ENCODE measurements around the gene PCDHB9.
"Not testable (repeated sequence)": the region's sequence is repeated elsewhere in the genome, so short reads cannot be mapped to it uniquely, and the experiment has no call there.

PCDHB9 gene

DNA sequence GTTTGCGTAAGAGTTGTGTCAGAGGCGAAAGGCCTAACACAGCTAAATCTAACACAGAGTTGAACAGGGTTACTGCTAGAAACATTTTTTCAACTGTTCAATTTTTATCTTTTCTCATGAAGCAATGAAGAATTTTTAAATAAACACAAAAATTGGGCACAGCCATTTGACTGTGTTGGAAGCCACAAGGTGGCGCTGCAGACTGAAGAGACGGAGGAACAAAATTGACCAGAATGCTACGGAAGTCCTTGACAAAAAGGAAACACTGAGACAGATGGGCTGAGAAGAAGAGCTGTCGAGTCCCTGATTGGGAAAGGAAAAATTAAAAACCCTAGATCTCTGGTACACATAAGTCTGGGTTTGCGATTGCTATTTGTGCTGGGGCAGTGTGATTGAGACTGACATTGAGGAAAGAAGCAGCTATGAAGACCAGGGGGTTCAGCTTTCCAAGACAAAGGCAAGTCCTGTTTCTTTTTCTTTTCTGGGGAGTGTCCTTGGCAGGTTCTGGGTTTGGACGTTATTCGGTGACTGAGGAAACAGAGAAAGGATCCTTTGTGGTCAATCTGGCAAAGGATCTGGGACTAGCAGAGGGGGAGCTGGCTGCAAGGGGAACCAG is at the start of gene PCDHB9:
Gene PCDHB9 (plus strand): TSS at position 265 of the 616 bp plus-strand sequence. CDS start 158 bp downstream, at position 423.
- peak; percentile 69 for DNase-seq

DNA sequence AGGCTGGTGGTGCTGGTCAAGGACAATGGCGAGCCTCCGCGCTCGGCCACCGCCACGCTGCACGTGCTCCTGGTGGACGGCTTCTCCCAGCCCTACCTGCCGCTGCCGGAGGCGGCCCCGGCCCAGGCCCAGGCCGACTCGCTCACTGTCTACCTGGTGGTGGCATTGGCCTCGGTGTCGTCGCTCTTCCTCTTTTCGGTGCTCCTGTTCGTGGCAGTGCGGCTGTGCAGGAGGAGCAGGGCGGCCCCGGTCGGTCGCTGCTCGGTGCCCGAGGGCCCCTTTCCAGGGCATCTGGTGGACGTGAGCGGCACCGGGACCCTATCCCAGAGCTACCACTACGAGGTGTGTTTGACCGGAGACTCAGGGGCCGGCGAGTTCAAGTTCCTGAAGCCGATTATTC is 49.6 kb upstream of the PCDHB9 start:
- not testable (repeated sequence) for DNase-seq

DNA sequence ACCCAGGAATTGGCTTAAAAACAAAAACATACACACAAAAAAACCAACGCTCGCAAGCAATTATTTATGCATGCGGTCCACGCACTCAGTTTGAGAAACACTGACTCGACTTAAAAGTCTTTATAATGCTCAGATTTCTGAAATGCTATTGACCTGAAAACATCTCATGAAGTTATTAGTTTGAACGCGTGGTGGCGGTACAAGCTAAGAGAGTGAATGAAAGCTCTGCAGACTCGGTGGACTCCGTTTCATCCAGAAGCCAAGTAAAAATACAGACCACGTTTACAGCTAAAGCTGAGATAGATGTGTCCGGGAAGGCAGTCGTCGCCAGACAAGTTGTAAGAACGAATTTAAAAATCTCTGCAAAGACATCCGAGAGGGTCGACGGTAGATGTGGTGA is 37.1 kb upstream of the PCDHB9 start, which contains the start of gene PCDHB6:
Gene PCDHB6 (plus strand): TSS at position 246 of the 400 bp plus-strand sequence. CDS start 201 bp downstream, outside the sequence.
- no peak for DNase-seq

DNA sequence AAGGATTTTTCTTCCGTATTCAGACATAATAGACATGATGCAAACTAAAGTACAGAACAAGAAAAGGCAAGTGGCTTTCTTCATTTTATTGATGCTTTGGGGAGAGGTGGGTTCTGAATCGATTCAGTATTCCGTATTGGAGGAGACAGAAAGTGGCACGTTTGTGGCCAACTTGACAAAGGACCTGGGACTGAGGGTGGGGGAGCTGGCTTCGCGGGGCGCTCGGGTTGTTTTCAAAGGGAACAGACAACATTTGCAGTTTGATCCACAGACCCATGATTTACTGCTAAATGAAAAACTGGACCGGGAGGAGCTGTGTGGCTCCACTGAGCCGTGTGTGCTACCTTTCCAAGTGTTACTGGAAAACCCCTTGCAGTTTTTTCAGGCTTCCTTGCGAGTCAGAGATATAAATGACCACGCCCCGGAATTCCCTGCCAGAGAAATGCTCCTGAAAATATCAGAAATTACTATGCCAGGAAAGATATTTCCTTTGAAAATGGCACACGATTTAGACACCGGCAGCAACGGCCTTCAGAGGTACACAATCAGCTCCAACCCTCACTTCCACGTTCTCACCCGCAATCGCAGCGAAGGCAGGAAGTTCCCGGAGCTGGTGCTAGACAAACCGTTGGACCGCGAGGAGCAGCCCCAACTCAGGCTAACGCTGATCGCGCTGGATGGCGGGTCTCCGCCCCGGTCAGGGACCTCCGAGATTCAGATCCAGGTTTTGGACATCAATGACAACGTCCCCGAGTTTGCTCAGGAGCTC is 36.6 kb upstream of the PCDHB9 start:
- DNase-seq = no peak

DNA sequence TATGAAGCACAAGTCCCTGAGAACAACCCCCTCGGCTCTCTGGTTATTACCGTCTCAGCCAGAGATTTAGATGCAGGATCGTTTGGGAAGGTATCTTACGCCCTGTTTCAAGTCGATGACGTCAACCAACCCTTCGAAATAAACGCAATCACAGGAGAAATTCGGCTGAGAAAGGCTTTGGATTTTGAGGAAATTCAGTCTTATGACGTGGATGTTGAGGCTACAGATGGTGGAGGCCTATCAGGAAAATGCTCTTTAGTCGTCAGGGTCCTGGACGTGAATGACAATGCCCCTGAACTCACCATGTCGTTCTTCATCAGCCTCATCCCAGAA is 36.0 kb upstream of the PCDHB9 start:
- DNase-seq = no peak

DNA sequence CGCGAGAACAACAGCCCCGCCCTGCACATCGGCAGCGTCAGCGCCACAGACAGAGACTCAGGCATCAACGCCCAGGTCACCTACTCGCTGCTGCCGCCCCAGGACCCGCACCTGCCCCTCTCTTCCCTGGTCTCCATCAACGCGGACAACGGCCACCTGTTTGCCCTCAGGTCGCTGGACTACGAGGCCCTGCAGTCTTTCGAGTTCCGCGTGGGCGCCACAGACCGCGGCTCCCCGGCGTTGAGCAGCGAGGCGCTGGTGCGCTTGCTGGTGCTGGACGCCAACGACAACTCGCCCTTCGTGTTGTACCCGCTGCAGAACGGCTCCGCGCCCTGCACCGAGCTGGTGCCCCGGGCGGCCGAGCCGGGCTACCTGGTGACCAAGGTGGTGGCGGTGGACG is 35.3 kb upstream of the PCDHB9 start:
- not testable (repeated sequence) for DNase-seq

DNA sequence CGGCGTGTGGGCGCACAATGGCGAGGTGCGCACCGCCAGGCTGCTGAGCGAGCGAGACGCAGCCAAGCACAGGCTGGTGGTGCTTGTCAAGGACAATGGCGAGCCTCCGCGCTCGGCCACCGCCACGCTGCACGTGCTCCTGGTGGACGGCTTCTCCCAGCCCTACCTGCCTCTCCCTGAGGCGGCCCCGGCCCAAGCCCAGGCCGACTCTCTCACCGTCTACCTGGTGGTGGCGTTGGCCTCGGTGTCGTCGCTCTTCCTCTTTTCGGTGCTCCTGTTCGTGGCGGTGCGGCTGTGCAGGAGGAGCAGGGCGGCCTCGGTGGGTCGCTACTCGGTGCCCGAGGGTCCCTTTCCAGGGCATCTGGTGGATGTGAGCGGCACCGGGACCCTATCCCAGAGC is 34.9 kb upstream of the PCDHB9 start:
- DNase-seq = not testable (repeated sequence)

DNA sequence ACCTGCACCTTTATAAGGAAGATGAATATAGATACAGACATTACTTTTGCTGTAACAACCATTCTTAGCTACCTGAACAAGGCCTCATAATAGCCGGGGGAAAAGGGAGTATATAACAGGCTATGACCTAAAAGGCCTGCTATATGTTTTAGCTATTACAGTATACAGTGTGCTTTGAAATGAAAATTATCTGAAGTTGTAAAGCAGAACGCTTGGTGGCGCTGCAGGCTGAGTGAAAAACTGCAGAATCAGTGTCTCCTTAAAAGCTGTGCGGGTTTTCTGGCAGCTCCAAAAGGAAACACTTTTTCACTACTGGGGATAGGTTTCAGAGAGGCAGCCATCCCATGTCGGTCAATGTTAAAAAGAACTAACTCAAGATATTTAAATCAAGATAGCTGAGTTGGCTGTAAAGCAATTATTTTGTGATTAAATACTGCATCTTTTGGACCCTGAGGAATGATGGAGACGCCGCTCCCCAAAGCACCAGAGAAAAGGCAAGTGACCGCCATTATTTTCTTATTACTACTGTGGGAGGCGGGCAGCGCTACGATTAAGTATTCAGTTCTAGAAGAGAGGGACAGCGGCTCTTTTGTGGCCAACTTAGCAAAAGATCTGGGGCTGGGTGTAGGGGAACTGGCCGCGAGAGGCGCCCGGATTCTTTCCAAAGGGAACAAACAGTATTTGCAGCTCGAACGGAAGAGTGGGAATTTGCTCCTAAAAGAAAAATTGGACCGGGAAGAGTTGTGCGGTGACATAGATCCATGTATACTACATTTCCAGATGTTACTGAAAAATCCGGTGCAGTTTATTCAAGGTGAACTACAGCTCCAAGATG is 31.2 kb upstream of the PCDHB9 start:
- DNase-seq = peak; percentile 17

DNA sequence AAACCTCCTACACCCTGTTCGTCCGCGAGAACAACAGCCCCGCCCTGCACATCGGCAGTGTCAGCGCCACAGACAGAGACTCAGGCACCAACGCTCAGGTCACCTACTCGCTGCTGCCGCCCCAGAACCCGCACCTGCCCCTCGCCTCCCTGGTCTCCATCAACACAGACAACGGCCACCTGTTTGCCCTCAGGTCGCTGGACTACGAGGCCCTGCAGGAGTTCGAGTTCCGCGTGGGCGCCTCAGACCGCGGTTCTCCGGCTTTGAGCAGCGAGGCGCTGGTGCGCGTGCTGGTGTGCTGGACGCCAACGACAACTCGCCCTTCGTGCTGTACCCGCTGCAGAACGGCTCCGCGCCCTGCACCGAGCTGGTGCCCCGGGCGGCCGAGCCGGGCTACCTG is 29.6 kb upstream of the PCDHB9 start:
- not testable (repeated sequence) for DNase-seq

DNA sequence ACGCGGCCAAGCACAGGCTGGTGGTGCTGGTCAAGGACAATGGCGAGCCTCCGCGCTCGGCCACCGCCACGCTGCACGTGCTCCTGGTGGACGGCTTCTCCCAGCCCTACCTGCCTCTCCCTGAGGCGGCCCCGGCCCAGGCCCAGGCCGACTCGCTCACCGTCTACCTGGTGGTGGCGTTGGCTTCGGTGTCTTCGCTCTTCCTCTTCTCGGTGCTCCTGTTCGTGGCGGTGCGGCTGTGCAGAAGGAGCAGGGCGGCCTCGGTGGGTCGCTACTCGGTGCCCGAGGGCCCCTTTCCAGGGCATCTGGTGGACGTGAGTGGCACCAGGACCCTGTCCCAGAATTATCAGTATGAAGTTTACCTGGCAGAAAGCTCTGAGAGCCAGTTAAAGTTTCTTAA is 29.1 kb upstream of the PCDHB9 start:
- not testable (repeated sequence) for DNase-seq

DNA sequence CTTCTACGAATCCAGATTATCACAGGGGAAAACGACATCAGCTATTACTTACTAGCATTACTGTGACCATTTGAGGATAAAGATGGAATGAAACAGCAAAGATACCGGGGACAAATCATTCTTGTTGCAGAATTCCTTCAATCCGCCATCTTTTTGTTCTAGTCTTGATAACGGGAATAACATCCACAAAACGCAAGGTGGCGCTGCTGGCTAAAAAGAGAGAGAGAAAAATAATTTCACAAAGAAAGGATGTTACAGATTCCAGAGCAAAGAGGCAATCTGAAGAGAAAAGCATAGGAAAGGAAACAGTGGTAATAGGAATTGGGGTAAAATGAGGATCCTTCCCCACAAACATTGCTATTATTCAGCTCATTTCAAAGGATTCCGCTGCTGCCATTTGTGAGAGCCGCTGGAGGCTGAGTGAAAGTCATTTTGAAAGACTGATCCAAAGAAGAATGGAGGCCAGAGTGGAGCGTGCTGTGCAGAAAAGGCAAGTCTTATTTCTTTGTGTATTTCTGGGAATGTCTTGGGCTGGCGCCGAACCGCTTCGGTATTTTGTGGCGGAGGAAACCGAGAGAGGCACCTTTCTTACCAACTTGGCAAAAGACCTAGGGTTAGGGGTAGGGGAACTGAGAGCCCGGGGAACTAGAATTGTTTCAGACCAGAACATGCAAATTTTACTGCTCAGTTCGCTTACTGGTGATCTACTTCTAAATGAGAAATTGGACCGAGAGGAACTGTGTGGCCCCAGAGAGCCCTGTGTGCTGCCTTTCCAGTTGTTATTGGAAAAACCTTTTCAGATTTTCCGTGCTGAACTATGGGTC is 14.4 kb upstream of the PCDHB9 start, which contains the start of gene PCDHB7:
Gene PCDHB7 (plus strand): TSS at position 264 of the 824 bp plus-strand sequence. CDS start 192 bp downstream, at position 456.
- DNase-seq = peak; percentile 31

DNA sequence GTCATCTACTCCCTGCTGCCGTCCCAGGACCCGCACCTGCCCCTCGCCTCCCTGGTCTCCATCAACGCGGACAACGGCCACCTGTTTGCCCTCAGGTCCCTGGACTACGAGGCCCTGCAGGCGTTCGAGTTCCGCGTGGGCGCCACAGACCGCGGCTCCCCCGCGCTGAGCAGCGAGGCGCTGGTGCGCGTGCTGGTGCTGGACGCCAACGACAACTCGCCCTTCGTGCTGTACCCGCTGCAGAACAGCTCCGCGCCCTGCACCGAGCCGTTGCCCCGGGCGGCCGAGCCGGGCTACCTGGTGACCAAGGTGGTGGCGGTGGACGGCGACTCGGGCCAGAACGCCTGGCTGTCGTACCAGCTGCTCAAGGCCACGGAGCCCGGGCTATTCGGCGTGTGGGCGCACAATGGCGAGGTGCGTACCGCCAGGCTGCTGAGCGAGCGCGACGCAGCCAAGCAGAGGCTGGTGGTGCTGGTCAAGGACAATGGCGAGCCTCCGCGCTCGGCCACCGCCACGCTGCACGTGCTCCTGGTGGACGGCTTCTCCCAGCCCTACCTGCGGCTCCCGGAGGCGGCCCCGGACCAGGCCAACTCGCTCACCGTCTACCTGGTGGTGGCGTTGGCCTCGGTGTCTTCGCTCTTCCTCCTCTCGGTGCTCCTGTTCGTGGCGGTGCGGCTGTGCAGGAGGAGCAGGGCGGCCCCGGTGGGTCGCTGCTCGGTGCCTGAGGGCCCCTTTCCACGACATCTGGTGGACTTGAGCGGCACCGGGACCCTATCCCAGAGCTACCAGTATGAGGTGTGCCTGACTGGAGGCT is 12.5 kb upstream of the PCDHB9 start:
- not testable (repeated sequence) for DNase-seq

DNA sequence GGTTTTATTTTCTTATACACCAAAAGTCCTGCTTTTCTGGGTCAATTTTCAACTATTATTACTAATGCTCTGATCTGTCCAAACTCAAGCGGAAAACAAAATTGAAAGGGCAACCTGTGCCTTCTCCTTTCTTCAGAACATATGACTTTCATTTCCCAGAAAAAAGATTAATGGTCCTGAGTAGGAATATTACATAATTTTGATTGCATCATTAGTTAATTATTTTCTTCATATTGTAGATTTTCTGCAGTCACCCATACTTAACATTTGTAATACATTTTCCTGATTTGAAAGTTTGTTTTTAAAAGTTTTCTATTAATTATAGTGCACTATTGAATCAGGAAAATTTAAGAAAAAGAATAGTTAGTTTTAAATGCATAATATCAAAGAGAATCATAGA is 11.0 kb upstream of the PCDHB9 start:
- no peak for DNase-seq

DNA sequence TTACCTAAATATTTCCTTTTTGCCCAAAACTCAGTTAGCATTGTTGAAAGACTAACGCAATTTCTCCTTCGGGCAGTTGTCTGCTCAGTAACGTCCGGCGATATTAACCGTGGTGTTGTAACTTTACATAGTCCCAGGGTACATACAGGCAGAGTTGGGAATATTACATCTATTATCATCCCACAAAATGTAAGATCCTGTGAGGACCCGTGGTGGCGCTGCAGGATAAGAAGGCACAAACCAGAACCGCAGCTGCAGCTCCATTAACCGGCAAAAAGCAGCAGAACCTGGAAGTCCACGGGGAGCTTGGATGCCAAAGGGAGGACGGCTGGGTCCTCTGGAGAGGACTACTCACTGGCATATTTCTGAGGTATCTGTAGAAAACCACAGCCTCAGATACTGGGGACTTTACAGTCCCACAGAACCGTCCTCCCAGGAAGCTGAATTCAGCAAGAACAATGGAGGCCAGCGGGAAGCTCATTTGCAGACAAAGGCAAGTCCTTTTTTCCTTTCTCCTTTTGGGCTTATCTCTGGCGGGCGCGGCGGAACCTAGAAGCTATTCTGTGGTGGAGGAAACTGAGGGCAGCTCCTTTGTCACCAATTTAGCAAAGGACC is 9.3 kb upstream of the PCDHB9 start, which contains the start of gene PCDHB8:
Gene PCDHB8 (plus strand): TSS at position 214 of the 615 bp plus-strand sequence. CDS start 245 bp downstream, at position 459.
- peak; percentile 58 for DNase-seq

DNA sequence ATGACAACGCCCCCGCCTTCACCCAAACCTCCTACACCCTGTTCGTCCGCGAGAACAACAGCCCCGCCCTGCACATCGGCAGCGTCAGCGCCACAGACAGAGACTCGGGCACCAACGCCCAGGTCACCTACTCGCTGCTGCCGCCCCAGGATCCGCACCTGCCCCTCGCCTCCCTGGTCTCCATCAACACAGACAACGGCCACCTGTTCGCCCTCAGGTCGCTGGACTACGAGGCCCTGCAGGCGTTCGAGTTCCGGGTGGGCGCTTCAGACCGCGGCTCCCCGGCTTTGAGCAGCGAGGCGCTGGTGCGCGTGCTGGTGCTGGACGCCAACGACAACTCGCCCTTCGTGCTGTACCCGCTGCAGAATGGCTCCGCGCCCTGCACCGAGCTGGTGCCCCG is 7.6 kb upstream of the PCDHB9 start:
- DNase-seq = not testable (repeated sequence)

DNA sequence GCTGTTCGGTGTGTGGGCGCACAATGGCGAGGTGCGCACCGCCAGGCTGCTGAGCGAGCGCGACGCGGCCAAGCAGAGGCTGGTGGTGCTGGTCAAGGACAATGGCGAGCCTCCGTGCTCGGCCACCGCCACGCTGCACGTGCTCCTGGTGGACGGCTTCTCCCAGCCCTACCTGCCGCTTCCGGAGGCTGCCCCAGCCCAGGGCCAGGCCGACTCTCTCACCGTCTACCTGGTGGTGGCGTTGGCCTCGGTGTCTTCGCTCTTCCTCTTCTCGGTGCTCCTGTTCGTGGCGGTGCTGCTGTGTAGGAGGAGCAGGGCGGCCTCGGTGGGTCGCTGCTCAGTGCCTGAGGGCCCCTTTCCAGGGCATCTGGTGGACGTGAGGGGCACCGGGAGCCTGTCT is 7.1 kb upstream of the PCDHB9 start:
- not testable (repeated sequence) for DNase-seq

DNA sequence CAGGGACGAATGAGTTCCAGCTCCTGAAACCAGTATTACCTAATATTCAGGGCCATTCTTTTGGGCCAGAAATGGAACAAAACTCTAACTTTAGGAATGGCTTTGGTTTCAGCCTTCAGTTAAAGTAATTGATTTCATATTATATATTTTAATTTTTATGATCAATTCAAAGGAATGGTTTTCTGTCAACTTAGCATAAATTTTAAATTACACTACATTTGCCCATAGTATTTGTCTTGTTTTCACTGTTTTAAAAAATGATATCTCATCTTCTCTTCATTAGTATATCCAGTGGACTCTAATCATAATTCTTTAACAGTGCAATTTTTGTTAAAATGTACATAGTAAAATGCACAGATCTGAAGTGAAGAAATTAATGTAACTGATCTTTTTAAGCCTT is 6.6 kb upstream of the PCDHB9 start:
- DNase-seq = no peak

DNA sequence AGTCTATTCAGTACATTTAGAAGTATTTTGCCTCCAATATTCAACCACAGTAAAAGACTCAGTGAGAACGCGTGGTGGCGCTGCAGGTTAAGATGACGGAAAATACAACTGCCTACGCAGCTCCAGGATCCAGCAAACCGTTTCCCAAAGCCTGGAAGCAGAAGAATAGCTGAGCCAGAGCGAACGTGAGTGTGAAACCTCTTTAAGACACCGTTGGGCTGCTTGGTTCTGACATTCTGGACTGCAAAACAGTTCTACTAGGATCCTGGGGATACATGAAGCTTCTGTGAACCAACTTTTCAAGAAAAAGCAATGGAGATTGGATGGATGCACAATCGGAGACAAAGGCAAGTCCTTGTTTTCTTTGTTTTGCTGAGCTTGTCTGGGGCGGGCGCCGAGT is 4.7 kb upstream of the PCDHB9 start, which contains the start of gene PCDHB16:
Gene PCDHB16 (plus strand): TSS at position 140 of the 400 bp plus-strand sequence. CDS start 173 bp downstream, at position 313.
- no peak for DNase-seq

DNA sequence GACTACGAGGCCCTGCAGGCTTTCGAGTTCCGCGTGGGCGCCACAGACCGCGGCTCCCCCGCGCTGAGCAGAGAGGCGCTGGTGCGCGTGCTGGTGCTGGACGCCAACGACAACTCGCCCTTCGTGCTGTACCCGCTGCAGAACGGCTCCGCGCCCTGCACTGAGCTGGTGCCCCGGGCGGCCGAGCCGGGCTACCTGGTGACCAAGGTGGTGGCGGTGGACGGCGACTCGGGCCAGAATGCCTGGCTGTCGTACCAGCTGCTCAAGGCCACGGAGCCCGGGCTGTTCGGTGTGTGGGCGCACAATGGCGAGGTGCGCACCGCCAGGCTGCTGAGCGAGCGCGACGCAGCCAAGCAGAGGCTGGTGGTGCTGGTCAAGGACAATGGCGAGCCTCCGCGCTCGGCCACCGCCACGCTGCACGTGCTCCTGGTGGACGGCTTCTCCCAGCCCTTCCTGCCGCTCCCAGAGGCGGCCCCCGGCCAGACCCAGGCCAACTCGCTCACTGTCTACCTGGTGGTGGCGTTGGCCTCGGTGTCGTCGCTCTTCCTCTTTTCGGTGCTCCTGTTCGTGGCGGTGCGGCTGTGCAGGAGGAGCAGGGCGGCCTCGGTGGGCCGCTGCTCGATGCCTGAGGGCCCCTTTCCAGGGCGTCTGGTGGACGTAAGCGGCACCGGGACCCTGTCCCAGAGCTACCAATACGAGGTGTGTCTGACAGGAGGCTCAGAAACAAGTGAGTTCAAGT is 2.7 kb upstream of the PCDHB9 start:
- not testable (repeated sequence) for DNase-seq

DNA sequence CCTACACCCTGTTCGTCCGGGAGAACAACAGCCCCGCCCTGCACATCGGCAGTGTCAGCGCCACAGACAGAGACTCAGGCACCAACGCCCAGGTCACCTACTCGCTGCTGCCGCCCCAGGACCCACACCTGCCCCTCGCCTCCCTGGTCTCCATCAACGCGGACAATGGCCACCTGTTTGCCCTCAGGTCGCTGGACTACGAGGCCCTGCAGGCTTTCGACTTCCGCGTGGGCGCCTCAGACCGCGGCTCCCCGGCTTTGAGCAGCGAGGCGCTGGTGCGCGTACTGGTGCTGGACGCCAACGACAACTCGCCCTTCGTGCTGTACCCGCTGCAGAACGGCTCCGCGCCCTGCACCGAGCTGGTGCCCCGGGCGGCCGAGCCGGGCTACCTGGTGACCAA is 1.7 kb downstream of the PCDHB9 start:
- DNase-seq = not testable (repeated sequence)
